ENCODE results near the gene SF3B2.

DNA sequence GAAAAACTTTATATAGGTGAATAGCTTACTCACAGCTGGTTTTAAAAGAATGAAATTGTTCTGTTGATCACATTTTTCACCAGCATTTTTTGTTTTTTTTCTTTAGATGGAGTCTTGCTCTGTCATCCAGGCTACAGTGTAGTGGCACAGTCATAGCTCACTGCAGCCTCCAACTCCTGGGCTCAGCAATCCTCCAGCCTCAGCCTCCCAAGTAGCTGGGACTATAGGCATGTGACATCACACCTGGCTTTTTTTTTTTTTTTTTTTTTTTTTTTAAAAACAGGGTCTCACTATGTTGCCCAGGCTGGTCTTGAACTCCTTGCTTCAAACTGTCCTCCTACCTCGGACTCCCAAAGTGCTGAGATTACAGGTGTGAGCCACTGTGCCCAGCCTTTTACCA is 21.5 kb downstream of the SF3B2 start:
- TF ChIP-seq SOX6 (IDR thresholded peaks at IDR 0.05) (no peak), XRCC5 (IDR thresholded peaks at IDR 0.05; ENCODE audit: low read depth, low read length) (no peak), RAD21 (CRISPR knock-in tag; conservative IDR thresholded peaks at IDR 0.05 in 1 of 2, IDR thresholded peaks at IDR 0.05 in 1 of 2) (no peak), FOXK1 (CRISPR knock-in tag; IDR thresholded peaks at IDR 0.05; ENCODE audit: borderline replicate concordance) (no peak), EP300 (IDR thresholded peaks at IDR 0.05; ENCODE audit: low read length) (no peak)
- TF ChIP-seq, protein P1, sequence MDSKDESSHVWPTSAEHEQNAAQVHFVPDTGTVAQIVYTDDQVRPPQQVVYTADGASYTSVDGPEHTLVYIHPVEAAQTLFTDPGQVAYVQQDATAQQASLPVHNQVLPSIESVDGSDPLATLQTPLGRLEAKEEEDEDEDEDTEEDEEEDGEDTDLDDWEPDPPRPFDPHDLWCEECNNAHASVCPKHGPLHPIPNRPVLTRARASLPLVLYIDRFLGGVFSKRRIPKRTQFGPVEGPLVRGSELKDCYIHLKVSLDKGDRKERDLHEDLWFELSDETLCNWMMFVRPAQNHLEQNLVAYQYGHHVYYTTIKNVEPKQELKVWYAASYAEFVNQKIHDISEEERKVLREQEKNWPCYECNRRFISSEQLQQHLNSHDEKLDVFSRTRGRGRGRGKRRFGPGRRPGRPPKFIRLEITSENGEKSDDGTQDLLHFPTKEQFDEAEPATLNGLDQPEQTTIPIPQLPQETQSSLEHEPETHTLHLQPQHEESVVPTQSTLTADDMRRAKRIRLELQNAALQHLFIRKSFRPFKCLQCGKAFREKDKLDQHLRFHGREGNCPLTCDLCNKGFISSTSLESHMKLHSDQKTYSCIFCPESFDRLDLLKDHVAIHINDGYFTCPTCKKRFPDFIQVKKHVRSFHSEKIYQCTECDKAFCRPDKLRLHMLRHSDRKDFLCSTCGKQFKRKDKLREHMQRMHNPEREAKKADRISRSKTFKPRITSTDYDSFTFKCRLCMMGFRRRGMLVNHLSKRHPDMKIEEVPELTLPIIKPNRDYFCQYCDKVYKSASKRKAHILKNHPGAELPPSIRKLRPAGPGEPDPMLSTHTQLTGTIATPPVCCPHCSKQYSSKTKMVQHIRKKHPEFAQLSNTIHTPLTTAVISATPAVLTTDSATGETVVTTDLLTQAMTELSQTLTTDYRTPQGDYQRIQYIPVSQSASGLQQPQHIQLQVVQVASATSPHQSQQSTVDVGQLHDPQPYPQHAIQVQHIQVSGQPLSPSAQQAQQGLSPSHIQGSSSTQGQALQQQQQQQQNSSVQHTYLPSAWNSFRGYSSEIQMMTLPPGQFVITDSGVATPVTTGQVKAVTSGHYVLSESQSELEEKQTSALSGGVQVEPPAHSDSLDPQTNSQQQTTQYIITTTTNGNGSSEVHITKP (IDR thresholded peaks at IDR 0.05; ENCODE audit: partially characterized antibody), result no peak
- TF ChIP-seq, protein P2, sequence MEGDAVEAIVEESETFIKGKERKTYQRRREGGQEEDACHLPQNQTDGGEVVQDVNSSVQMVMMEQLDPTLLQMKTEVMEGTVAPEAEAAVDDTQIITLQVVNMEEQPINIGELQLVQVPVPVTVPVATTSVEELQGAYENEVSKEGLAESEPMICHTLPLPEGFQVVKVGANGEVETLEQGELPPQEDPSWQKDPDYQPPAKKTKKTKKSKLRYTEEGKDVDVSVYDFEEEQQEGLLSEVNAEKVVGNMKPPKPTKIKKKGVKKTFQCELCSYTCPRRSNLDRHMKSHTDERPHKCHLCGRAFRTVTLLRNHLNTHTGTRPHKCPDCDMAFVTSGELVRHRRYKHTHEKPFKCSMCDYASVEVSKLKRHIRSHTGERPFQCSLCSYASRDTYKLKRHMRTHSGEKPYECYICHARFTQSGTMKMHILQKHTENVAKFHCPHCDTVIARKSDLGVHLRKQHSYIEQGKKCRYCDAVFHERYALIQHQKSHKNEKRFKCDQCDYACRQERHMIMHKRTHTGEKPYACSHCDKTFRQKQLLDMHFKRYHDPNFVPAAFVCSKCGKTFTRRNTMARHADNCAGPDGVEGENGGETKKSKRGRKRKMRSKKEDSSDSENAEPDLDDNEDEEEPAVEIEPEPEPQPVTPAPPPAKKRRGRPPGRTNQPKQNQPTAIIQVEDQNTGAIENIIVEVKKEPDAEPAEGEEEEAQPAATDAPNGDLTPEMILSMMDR (IDR thresholded peaks at IDR 0.05 in 2 of 3, conservative IDR thresholded peaks at IDR 0.05 in 1 of 3; ENCODE audit: insufficient read depth in 2 of 3, low read depth in 1 of 3, low read length in 3 of 3), result no peak

Data from K562 (cell line).